Tibial artery (tissue), 4 donors: ENCODE measurements around the gene GNPAT.

Experiments
- DNase-seq, 2 donors: peaks; one replicate each; pipeline ENCODE4 v3.0.0-alpha.2; 2019
- H3K27ac ChIP-seq, 2 donors: fragments of 200-600 bp; sonication (generic) in 1 of 2; 1 replicate in 1 of 2; 2 replicates in 1 of 2; pipeline ENCODE4 v1.5.1; 2018 to 2019; ENCODE audit warnings: mild to moderate bottlenecking in 1 of 2
- H3K27me3 ChIP-seq, 2 donors: fragments of 200-600 bp; sonication (generic) in 1 of 2; one replicate each; pipeline versions ENCODE4 v1.5.1 to v1.6.0; 2016 to 2019
- H3K36me3 ChIP-seq, 3 donors: fragments of 200-600 bp; sonication (generic) in 2 of 3; one replicate each; pipeline ENCODE4 v1.5.1; 2016 to 2019; ENCODE audit warnings: mild to moderate bottlenecking in 2 of 3
- H3K4me1 ChIP-seq, 4 donors: fragments of 200-600 bp; sonication (generic) in 2 of 4; 1 replicate in 3 of 4; 2 replicates in 1 of 4; pipeline ENCODE4 v1.5.1; 2016 to 2019
- H3K4me3 ChIP-seq, 2 donors: fragments of 200-600 bp; sonication (generic) in 1 of 2; 1 replicate in 1 of 2; 2 replicates in 1 of 2; pipeline ENCODE4 v1.5.1; 2018 to 2019; ENCODE audit warnings: mild to moderate bottlenecking in 2 of 2
- H3K9me3 ChIP-seq, 3 donors: fragments of 200-600 bp; sonication (generic) in 1 of 3; one replicate each; pipeline ENCODE4 v1.5.1; 2016 to 2019
- intact Hi-C: fragments of 100-400 bp; cut with DNase I; formaldehyde crosslinking; loops from one replicate; pipeline ENCODE4 v1.15.0; 2023; ENCODE audit warnings: low total_unique reads
- TF ChIP-seq, protein P1 (sequence below), 2 experiments: fragments of 200-600 bp in 1 of 2; fragments of 450-650 bp in 1 of 2; IDR thresholded peaks; one replicate each; pipeline ENCODE4 v1.5.1; 2017 to 2019; ENCODE audit warnings: antibody characterized with exemption in 2 of 2, mild to moderate bottlenecking in 1 of 2, moderate library complexity in 1 of 2

Gene GNPAT

GRCh38 chr1:231201375-231201978 lies 39.5 kb upstream of the GNPAT start:
- intact Hi-C loops = loop anchor here (10.0 kb wide), 1 partner anchor 207 kb away; no protein-coding TSS in a partner anchor
- TF ChIP-seq, protein P1, sequence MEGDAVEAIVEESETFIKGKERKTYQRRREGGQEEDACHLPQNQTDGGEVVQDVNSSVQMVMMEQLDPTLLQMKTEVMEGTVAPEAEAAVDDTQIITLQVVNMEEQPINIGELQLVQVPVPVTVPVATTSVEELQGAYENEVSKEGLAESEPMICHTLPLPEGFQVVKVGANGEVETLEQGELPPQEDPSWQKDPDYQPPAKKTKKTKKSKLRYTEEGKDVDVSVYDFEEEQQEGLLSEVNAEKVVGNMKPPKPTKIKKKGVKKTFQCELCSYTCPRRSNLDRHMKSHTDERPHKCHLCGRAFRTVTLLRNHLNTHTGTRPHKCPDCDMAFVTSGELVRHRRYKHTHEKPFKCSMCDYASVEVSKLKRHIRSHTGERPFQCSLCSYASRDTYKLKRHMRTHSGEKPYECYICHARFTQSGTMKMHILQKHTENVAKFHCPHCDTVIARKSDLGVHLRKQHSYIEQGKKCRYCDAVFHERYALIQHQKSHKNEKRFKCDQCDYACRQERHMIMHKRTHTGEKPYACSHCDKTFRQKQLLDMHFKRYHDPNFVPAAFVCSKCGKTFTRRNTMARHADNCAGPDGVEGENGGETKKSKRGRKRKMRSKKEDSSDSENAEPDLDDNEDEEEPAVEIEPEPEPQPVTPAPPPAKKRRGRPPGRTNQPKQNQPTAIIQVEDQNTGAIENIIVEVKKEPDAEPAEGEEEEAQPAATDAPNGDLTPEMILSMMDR (IDR thresholded peaks at IDR 0.05) = no peak
- Histone ChIP-seq H3K36me3 (no peaks in the 10 kb centered on the region), H3K4me1 (no peaks in the 10 kb centered on the region), H3K9me3 (no peaks in the 10 kb centered on the region), H3K4me3 (no peak overlapping the region), H3K27me3 (peaks cover 0 to 15% of the 10 kb centered on the region in 2 donors), H3K27ac (no peak overlapping the region)
- no peak for DNase-seq

DNA sequence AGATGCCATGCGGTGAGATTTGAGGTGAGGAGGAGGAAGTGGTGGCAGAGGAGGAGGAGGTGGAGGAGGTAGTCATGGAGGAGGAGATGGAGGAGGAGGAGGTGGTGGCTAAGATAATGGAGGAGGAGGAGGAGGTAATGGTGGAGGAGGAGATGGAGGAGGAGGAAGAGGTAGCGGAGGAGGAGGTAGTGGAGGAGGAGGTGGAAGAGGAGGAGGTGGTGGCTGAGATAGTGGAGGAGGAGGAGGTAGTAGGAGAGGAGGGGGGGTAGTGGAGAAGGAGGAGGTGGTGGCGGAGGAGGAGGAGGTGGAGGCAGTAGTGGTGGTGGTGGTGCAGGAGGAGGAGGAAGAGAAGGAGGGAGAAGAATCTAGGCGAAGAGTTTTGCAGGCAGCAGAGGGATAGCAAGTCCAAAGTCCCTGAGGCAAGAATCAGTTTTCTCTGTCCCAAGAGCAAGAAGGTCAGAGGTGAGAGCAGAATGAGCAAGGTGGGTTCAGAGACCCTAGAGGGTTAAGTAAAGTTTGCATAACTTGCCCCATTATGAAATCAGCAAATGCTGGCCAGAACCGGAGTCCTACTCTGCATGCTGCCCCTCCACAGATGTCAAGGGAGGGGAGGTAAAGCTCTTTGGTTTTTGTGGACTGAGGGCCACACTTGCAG lies 38.9 kb upstream of the GNPAT start:
- no peak for DNase-seq
- H3K4me3 ChIP-seq = no peak overlapping the region
- H3K27me3 ChIP-seq = peaks cover 0 to 15% of the 10 kb centered on the region in 2 donors
- H3K27ac ChIP-seq = no peak overlapping the region
- TF ChIP-seq, protein P1 (IDR thresholded peaks at IDR 0.05) = no peak
- intact Hi-C loops = loop anchor here (10.0 kb wide), 1 partner anchor 207 kb away; no protein-coding TSS in a partner anchor
- H3K4me1 ChIP-seq = no peaks in the 10 kb centered on the region
- no peaks in the 10 kb centered on the region for H3K36me3 ChIP-seq
- no peaks in the 10 kb centered on the region for H3K9me3 ChIP-seq

GRCh38 chr1:231203259-231204057 lies 37.6 kb upstream of the GNPAT start:
- H3K4me1 ChIP-seq = no peaks in the 10 kb centered on the region
- intact Hi-C loops = loop anchor here (10.0 kb wide), 1 partner anchor 209 kb away; no protein-coding TSS in a partner anchor
- TF ChIP-seq, protein P1 (IDR thresholded peaks at IDR 0.05) = no peak

GRCh38 chr1:231206856-231207255 lies 34.2 kb upstream of the GNPAT start:
- TF ChIP-seq, protein P1 (IDR thresholded peaks at IDR 0.05) = no peak
- Histone ChIP-seq H3K27ac (no peak overlapping the region), H3K9me3 (no peaks in the 10 kb centered on the region), H3K36me3 (no peaks in the 10 kb centered on the region), H3K27me3 (peaks cover 0 to 7% of the 10 kb centered on the region in 2 donors), H3K4me3 (no peak overlapping the region), H3K4me1 (peaks cover 0 to 6% (median 4%) of the 10 kb centered on the region in 4 donors)
- intact Hi-C loops = loop anchor here (10.0 kb wide), 1 partner anchor 212 kb away; no protein-coding TSS in a partner anchor
- DNase-seq = no peak

More at GRCh38 chr1:231203259-231204057, 37.6 kb upstream of the GNPAT start:
- Histone ChIP-seq H3K36me3 (no peaks in the 10 kb centered on the region), H3K27me3 (peaks cover 0 to 15% of the 10 kb centered on the region in 2 donors), H3K9me3 (no peaks in the 10 kb centered on the region), H3K4me3 (no peak overlapping the region), H3K27ac (no peak overlapping the region)
- no peak for DNase-seq

- H3K27me3 ChIP-seq = peaks cover 0 to 7% of the 10 kb centered on the region in 2 donors
- no peak for DNase-seq
- TF ChIP-seq, protein P1 (IDR thresholded peaks at IDR 0.05) = no peak
- H3K4me3 ChIP-seq = no peak overlapping the region
- no peak overlapping the region for H3K27ac ChIP-seq
- intact Hi-C loops = loop anchor here (10.0 kb wide), 1 partner anchor 213 kb away; no protein-coding TSS in a partner anchor
- H3K4me1 ChIP-seq = peaks cover 0 to 6% (median 4%) of the 10 kb centered on the region in 4 donors
- no peaks in the 10 kb centered on the region for H3K36me3 ChIP-seq
- H3K9me3 ChIP-seq = no peaks in the 10 kb centered on the region
Measured at GRCh38 chr1:231207437-231207836, 33.6 kb upstream of the GNPAT start.
